NCI-H748 (cell line): ENCODE data around the gene SNX6.
"Not testable (repeated sequence)": the region's sequence is repeated elsewhere in the genome, so short reads cannot be mapped to it uniquely, and the experiment has no call there.

Experiments used
- DNase-seq: peaks from one replicate; lab custom pipeline; 2025; ENCODE audit not compliant: unreplicated experiment; lab: John Stamatoyannopoulos, UW

SNX6 gene

GRCh38 chr14:34569750-34570149 lies 60.2 kb downstream of the SNX6 start:
- DNase-seq = no peak

- DNase-seq = no peak
These were observed 61.1 kb downstream of the SNX6 start for GRCh38 chr14:34568803-34569202.

DNA sequence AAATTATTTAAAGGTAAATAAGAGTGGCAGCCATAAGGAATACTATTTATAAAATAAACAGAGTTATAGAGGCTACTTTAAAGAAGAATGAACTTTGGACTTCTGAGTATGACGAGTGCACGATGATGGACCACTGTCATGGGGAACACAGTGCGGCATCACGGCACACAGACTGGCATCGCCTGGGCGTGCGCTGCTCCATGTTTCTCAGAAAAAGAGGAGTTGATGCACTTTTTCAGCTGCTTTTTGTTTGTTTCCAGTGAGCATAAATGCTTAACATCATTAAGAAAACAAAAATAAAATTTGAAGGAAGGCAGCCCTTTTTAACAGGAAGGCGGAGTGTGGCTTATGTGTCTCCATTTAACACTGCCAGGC lies 67.2 kb downstream of the SNX6 start:
- no peak for DNase-seq

GRCh38 chr14:34562037-34562775 lies 67.7 kb downstream of the SNX6 start:
- DNase-seq = not testable (repeated sequence)

DNA sequence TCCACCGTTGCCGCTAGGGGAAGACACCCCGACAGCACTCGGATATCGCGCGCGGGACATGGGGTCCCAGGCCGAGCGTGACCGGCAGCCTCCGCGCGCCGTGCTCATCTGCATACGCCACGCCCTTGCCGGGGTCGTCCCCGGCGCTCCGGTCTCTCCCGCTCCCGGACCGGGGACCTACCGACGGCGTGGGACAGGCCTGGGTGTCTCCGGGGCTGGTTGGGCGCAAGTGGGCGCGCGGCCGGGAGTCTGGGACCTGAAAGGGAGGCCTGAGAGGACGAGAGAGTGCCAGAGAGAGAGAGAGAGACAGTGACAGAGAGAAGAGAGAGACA lies 73.5 kb downstream of the SNX6 start:
- DNase-seq = not testable (repeated sequence)

GRCh38 chr14:34555583-34556497 lies 74.1 kb downstream of the SNX6 start:
- DNase-seq = not testable (repeated sequence)

- DNase-seq = no peak
These were observed 75.3 kb downstream of the SNX6 start for GRCh38 chr14:34554540-34555250.

DNA sequence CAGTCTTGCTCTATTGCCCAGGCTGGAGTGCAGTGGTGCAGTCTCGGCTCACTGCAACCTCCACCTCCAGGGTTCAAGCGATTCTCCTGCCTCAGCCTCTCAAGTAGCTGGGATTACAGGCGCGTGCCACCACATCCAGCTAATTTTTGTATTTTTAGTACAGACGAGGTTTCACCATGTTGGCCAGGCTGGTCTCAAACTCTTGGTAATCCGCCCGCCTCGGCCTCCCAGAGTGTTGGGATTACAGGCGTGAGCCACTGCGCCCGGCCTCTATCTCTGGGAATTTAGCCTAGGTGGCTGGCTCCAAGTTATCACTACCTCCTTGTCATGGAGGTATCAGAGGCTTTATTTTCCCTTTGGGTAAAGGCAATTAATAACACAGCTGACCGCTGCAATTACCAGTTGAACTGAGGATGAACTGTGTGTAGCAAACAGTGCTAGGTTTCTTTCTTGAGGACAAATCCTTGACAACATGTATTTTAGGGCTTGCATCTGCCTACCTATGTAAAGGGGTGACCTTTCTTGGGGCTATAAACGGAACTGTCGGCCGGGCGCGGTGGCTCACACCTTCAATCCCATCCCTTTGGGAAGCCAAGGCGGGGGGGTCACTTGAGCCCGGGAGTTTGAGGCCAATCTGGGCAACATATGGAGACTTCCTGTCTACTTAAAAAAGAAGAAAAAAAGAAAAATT lies 80.5 kb downstream of the SNX6 start:
- not testable (repeated sequence) for DNase-seq

GRCh38 chr14:34548472-34548981 lies 81.4 kb downstream of the SNX6 start:
- DNase-seq = no peak

- DNase-seq = not testable (repeated sequence)
These were observed 82.8 kb downstream of the SNX6 start for GRCh38 chr14:34547136-34547520.

- DNase-seq = not testable (repeated sequence)
These were observed 83.4 kb downstream of the SNX6 start for GRCh38 chr14:34546272-34547135.

- DNase-seq = not testable (repeated sequence)
These were observed 89.5 kb downstream of the SNX6 start for GRCh38 chr14:34540181-34541059.

DNA sequence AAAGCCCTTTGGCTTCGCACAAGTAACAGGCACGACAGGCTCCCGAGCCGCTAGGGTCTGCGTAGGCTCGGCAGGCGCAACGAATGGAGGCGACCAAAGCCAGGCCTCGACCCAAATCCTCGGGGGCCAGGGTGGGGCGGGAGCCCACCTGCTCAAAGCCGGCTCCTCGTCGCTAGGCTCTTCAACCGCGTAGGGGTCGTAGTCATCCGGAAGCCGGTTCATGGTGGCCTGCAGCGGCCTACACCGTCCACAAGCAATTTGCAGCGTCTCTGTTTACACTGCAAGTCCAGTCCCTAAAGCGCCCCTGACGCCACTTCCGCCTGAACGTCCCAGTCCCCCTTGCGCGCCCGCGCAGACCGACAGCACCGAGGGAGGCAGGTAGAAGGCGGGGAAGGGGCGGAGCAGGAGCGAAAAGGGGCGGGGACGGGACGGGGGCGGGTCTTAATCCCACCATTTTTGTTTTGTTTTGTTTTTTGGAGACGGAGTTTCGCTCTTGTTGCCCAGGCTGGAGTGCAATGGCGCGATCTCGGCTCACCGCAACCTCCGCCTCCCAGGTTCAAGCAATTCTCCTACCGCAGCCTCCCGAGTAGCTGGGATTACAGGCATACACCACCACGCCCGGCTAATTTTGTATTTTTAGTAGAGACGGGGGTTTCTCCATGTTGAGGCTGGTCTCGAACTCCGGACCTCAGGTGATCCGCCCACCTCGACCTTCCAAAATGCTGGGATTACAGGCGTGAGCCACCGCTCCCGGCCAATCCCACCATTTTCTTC lies 90.4 kb downstream of the SNX6 start, which contains the start of gene EAPP:
Gene EAPP (minus strand): TSS at position 295 of the 774 bp plus-strand sequence. CDS start 73 bp downstream, at position 222.
- no peak for DNase-seq

GRCh38 chr14:34538871-34539406 lies 91.0 kb downstream of the SNX6 start:
- DNase-seq = no peak

- not testable (repeated sequence) for DNase-seq
These were observed 91.9 kb downstream of the SNX6 start for GRCh38 chr14:34538096-34538495.

- DNase-seq = no peak
These were observed 92.3 kb downstream of the SNX6 start for GRCh38 chr14:34537677-34538009.

DNA sequence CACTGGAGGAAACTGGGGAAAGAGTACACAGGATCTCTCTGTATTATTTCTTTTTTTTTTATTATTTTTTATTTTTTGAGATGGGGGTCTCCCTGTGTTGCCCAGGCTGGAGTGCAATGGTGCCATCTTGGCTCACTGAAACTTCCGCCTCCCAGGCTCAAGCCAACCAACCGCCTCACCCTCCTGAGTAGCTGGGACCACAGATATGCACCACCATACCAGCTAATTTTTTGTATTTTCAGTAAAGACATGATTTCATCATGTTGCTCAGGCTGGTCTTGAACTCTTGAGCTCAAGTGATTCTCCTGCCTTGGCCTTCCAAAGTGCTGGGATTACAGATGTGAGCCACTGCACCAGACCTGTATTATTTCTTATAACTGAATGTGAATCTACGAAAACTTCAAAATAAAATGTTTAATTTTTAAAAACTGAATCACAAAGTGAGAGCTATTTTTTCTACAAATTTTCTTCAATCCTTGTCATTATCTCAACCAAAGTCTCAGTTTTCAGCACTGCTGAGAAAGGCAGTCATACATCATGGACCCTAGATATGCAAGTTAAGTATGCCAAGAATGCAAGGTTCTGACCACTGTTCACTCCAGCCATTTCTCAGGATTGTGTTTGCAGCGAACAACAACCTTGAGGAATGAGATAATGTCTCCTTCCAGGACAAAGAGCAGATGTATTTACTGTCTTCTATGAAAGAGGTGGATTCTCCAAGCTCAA lies 92.8 kb downstream of the SNX6 start:
- no peak for DNase-seq
